Epithelial cell of prostate (primary cell): ENCODE results near the gene MEI1.

Experiments used
- DNase-seq: peaks from one replicate; pipeline ENCODE4 v3.0.0-alpha.2; 2011; ENCODE audit warnings: low read depth, low spot score
- H3K27ac ChIP-seq: fragments of 450-650 bp; 2 replicates; pipeline ENCODE4 v1.5.1; 2017; ENCODE audit warnings: mild to moderate bottlenecking

The MEI1 gene

DNA sequence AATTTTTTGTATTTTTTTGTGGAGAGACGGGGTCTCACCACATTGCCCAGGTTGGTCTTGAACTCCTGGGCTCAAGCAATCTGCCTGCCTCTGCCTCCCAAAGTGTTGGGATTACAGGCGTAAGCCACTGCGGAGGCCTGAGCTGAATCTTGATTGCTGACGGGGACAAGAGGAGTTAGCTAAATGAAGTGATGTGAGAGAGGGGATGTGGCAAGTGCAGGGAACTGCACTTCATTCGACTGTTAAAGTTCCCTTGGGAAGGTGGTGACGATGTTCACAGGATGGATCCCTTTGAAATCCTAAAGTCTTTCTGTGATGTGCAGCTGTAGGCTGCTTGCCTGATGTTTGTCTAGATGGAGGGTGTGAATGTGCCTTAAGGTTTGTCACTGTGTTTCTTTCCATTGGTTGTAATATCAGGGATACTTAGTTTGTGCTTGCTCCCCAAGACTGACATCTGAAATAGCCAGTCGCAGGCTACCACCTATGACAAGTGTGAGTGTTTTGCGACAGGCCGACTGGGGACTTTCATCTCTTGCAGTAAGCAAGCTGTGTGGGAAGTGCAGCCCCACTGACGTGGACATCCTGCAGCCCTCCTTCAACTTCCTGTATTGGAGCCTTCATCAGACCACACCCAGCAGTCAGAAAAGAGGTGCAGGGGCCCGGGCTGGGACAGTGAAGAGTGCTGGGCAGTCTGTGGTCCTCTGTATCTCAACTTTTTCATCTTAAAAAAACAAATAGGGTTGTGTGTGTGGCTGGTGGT lies 81.6 kb downstream of the MEI1 start:
- DNase-seq, result no peak
- H3K27ac ChIP-seq, result no peak overlapping the region

DNA sequence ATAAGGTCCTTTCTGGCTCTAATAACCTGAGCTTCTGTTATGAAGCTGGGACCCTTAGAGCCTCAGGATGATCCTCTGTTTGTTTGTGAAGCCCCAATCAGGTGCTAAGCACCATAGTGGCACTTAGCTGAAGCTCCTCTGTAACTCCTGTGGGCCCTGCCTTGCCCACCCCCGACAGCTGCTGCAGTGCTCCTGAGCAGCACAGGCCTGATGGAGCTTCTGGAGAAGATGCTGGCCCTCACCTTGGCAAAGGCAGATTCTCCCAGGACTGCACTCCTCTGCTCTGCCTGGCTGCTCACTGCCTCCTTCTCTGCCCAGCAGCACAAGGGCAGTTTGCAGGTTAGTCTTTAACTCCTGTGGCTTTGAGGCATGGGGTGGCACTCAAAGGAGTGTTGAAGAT lies 82.2 kb downstream of the MEI1 start:
- no peak overlapping the region for H3K27ac ChIP-seq
- DNase-seq, result no peak

GRCh38 chr22:41782316-41782715 lies 83.0 kb downstream of the MEI1 start:
- no peak for DNase-seq
- no peak overlapping the region for H3K27ac ChIP-seq

DNA sequence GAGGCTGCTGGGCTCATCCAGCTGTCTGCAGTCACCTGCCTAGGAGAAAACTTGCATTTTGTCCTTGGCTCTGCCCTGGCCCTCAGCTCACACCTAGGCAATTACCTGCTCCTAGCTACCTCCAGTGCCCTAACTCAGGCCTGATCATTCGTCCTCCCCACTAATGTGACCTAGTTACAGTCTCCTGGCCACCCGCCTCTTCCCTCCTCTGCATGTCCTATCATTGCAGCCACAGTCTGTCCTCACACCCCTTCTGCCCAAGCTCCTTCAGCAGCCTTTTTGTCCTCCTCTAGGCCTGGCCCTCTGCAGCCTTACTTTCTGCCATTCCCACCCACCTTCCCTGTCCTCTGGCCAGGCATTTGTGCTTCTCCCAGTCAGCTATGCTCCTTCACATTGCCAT lies 83.4 kb downstream of the MEI1 start:
- no peak overlapping the region for H3K27ac ChIP-seq
- DNase-seq, result no peak

DNA sequence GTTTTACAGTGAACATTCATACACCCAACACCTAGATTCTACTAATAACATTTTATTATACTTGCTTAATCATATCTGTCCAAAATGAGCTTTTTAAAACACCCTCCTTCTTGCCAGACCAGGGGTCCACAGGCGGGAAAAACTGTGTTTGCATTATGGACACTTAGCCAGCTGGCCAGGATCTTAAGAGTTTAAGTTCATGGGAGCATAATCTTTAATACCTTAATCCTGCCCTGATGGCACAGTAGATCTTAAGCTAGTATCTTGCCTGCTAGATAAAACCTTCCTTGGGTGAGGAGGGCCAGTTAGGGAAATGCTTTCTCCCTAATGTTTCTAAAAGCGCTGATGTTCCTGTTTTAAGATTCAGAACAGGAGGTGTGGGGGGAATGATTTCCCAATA lies 88.0 kb downstream of the MEI1 start:
- DNase-seq, result no peak
- H3K27ac ChIP-seq, result no peak overlapping the region

GRCh38 chr22:41793871-41794270 lies 94.6 kb downstream of the MEI1 start:
- H3K27ac ChIP-seq, result no peak overlapping the region
- no peak for DNase-seq

- no peak for DNase-seq
- H3K27ac ChIP-seq, result no peak overlapping the region
Measured at GRCh38 chr22:41798736-41799135, 99.4 kb downstream of the MEI1 start.

DNA sequence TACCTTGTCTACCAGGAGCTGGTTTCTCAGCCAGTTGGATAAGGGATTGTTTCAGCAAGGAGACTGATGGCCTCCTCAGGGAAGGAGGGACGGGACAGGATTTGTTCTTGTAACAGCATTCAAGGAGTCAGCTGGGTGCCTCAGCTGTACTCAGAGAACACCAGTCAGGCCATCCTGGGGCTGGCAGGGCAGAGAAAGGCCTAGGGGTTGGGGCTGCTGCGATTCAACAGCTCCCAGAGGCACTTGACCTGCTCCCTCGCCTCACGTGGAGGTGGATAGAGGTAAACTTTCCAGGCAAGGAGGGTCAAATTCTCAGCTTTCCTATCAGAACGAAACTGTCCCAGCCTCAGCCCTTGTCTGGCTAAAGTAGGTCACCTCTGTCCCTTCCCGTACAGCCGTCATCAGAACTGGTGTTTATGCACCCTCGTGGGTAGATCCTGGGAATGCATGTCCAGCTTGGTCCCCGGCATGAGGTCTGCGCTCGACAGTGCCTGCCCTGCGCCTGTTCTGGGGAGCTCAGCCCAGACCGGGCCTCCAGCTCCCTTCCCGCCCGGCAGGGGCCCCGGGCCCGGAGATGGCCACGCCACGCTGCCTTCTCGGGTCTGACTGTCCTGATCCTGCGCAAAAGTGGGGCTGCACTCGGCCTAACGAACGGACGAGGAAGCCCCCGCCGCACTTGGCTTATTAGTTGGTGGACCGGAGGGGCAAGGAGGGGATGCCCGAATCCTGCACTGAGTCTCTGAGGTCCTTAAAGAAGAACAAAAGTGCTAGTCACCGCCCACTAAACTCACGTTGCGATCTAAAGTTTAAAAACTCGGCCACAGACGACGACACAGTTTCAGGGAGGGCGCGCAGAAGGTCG lies 100.4 kb downstream of the MEI1 start:
- H3K27ac ChIP-seq, result peak overlapping the region; percentile 52
- DNase-seq, result no peak

DNA sequence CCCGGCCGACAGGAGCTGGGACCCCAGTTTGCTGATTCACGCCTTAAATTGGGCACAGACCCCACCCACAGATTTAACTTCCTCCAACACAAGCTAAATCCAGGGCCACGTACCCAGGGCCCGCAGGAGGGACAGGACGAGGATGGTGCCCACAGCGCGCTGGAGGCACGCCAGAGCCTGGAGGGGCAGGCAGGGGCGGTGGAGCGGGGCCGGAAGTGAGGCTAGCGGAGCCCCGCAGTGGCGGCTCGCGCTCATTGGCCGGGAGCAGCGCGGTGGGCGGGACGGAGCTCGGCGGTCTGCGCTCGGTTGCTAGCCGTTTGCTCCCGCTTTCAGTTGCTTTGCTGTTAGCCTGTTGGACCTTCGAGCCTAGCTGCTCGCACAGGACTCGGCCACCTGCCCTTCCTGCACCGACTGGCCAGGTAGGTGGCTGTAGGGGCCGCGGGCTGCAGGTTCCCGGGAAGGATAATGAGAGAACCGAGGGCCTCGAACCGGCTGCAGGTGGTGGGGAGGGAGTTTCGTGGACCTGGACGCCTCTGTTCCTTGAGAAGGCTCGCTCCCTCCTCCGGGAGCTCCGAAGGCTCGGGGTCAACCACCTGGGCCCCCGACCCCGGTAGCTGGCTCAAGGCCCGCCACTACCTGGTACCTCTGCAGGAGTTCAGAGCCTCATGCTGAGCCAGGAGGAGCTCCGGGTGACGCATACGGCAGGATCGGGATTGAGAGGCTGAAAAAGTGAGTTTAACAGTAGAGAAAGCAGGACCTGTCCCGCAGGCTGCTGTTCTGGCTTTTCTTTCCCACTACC lies 101.2 kb downstream of the MEI1 start, which contains the start of gene CCDC134:
Gene CCDC134 (plus strand): TSS at position 332 of the 799 bp plus-strand sequence. CDS start 8,212 bp downstream, outside the sequence.
- DNase-seq, result peak; percentile 18
- peak within 1 kb of the TSS; percentile 52 for H3K27ac ChIP-seq

GRCh38 chr22:41801147-41801819 lies 102.0 kb downstream of the MEI1 start:
- DNase-seq, result no peak
- peak overlapping the region; percentile 52 for H3K27ac ChIP-seq

GRCh38 chr22:41801886-41802285 lies 102.6 kb downstream of the MEI1 start:
- no peak overlapping the region for H3K27ac ChIP-seq
- no peak for DNase-seq

- DNase-seq, result no peak
- H3K27ac ChIP-seq, result no peak overlapping the region
Measured at GRCh38 chr22:41805639-41806038, 106.3 kb downstream of the MEI1 start.

DNA sequence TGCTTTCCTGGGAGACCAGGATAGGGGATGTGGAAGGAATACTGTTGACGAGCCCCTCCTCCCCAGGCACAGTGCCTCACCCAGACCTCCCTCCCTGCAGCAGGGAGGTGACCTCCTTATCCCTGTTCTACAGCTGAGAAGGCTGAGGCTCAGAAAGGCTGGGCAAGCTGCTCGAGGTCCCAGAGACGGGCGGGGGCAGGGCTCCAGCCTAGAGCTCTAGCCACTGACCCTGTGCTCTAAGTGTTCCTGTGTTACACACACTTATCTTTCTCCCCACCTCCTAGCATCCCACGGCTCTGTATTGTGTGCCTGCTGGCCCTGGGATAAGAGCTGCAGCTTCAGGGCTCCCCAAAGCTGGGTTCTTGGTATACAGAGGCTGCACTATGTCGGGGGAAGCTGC lies 109.1 kb downstream of the MEI1 start:
- DNase-seq, result no peak
- H3K27ac ChIP-seq, result no peak overlapping the region

GRCh38 chr22:41810022-41810421 lies 110.7 kb downstream of the MEI1 start:
- no peak overlapping the region for H3K27ac ChIP-seq
- DNase-seq, result no peak

GRCh38 chr22:41812805-41813545 lies 113.7 kb downstream of the MEI1 start:
- no peak overlapping the region for H3K27ac ChIP-seq
- DNase-seq, result no peak

- no peak for DNase-seq
- H3K27ac ChIP-seq, result no peak overlapping the region
Measured at GRCh38 chr22:41813726-41814410, 114.6 kb downstream of the MEI1 start.

DNA sequence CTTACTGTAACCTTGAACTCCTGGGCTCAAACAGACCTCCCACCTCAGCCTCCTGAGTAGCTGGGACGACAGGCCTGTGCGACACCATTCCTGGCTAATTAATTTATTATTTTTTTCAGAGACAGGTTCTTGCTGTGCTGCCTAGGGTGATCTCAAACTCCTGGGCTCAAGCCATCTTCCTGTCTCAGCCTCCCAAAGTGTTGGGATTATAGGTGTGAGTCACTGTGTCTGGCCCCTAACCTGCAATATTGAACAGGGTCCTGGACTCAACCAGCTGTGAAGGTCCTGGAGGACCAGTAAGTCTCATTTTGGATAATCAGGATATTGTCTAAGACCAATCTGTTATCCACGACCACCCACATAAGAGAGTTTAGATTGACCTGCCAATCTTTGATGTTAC lies 116.4 kb downstream of the MEI1 start:
- DNase-seq, result no peak
- no peak overlapping the region for H3K27ac ChIP-seq

- no peak overlapping the region for H3K27ac ChIP-seq
- no peak for DNase-seq
Measured at GRCh38 chr22:41816241-41816640, 116.9 kb downstream of the MEI1 start.

DNA sequence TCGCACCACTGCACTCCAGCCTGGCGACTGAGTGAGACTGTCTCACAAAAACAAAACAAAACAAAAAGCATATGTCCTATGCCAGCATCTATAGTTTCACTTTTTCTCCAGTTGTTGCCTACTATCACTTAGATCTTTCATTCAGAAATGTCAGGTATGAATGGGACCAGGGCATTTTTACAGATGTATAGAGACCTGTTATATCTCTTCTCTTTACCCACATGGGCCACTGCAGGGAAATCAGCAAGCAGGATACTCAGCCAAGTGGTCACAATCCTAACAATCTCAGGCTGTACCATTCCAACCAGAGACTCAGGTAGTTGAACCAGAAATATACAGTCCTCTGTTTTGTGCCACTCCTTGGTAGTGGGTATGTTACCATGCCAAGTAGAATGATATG lies 117.6 kb downstream of the MEI1 start:
- no peak overlapping the region for H3K27ac ChIP-seq
- no peak for DNase-seq
